HepG2 (cell line): ENCODE measurements around the gene BCAR3. TPM values are rescaled to one million over a fixed set of nuclear protein-coding genes. Genes with fewer than 3 reads are reported as not detected.

Experiments used
- ATAC-seq: fragments of 200-7000 bp; cut with Tn5 transposase; 3 replicates; pipeline ENCODE4 v1.9.1; 2020; ENCODE audit warnings: mild to moderate bottlenecking, moderate library complexity
- BruUV-seq: library from RNA; stranded (reverse); fragments of 400-500 nt; replicated peaks from 2 replicates; lab custom pipeline; 2021; lab: Mats Ljungman, UMichigan
- CTCF ChIA-PET: fragments of 300-600 bp; formaldehyde crosslinking; extraction: SDS; loops from one replicate; lab custom pipeline; 2021; ENCODE audit warnings: low total read pairs, inconsistent platforms, low intra/inter-chr PET ratio; lab: Yijun Ruan, JAX
- POLR2A ChIA-PET: fragments of 350-600 bp; sonication (Branson Sonifier 250); formaldehyde crosslinking; loops from one replicate; lab custom pipeline; 2020; ENCODE audit warnings: antibody characterized with exemption, inconsistent platforms; lab: Yijun Ruan, JAX
- DNase-seq: peaks from one replicate; pipeline ENCODE4 v3.0.0-alpha.2; 2015; ENCODE audit warnings: low spot score
- FAIRE-seq: peaks from 3 replicates; lab custom pipeline; 2011; peaks lifted over from hg19 to GRCh38; lab: Jason Lieb, UNC
- H2AFZ ChIP-seq: one replicate; pipeline ENCODE4 v1.6.1; 2011; ENCODE audit warnings: low read length, inconsistent platforms
- H3K27ac ChIP-seq: fragments of 300-600 bp; 3 replicates; pipeline ENCODE4 v1.8.0; 2011; ENCODE audit warnings: mixed run types, mild to moderate bottlenecking, mixed read lengths, low read length, inconsistent platforms; ENCODE audit not compliant: insufficient read depth; ENCODE audit errors: extremely low read length
- H3K27me3 ChIP-seq, 2 experiments: fragments of 200-600 bp in 1 of 2; 2 replicates in 1 of 2; 3 replicates in 1 of 2; pipeline versions ENCODE4 v1.6.0 to v1.8.0; 2011; ENCODE audit warnings: low read length in 2 of 2, mild to moderate bottlenecking in 2 of 2, moderate library complexity in 2 of 2, inconsistent platforms in 1 of 2; ENCODE audit not compliant: insufficient read depth in 2 of 2, control insufficient read depth in 1 of 2
- H3K36me3 ChIP-seq, 2 experiments: fragments of 200-600 bp in 1 of 2; replicated peaks in 1 of 2; 2 replicates in 1 of 2; 3 replicates in 1 of 2; pipeline versions ENCODE4 v1.5.1 to v1.8.0; 2011; ENCODE audit warnings: low read length in 2 of 2, inconsistent platforms in 1 of 2; ENCODE audit not compliant: insufficient read depth in 2 of 2, control insufficient read depth in 1 of 2
- H3K4me1 ChIP-seq: 2 replicates; pipeline ENCODE4 v1.5.1; 2012; ENCODE audit warnings: low read length, inconsistent platforms; ENCODE audit not compliant: insufficient read depth
- H3K4me2 ChIP-seq: 2 replicates; pipeline ENCODE4 v1.6.0; 2011; ENCODE audit warnings: low read depth, low read length, inconsistent platforms
- H3K4me3 ChIP-seq, 3 experiments: fragments of 200-600 bp in 1 of 3; sonication (generic), shearing (Covaris generic) in 1 of 3; replicated peaks in 1 of 3; 2 replicates each; pipeline ENCODE4 v1.5.1; 2011 to 2016; ENCODE audit warnings: low read length in 3 of 3, inconsistent platforms in 2 of 3, low read depth in 2 of 3, mild to moderate bottlenecking in 2 of 3, control low read depth in 1 of 3, mixed read lengths in 1 of 3; ENCODE audit not compliant: insufficient read depth in 1 of 3
- H3K79me2 ChIP-seq: one replicate; pipeline ENCODE4 v1.6.1; 2011; ENCODE audit warnings: low read length, inconsistent platforms; ENCODE audit not compliant: insufficient read depth
- H3K9ac ChIP-seq: 2 replicates; pipeline ENCODE4 v1.6.0; 2011; ENCODE audit warnings: mild to moderate bottlenecking, low read depth, low read length, inconsistent platforms; ENCODE audit not compliant: insufficient read depth
- H3K9me3 ChIP-seq: 2 replicates; pipeline ENCODE4 v1.5.1; 2012; ENCODE audit warnings: mild to moderate bottlenecking, low read length
- H4K20me1 ChIP-seq: 2 replicates; pipeline ENCODE4 v1.6.0; 2011; ENCODE audit warnings: inconsistent platforms, mild to moderate bottlenecking, low read length, moderate library complexity; ENCODE audit not compliant: insufficient read depth
- CBFB ChIP-seq: sonication (generic); formaldehyde crosslinking; IDR thresholded peaks from 2 replicates; pipeline ENCODE4 v1.4.0; 2020; ENCODE audit warnings: missing genetic modification reagents
- PAF1 ChIP-seq: IDR thresholded peaks from 2 replicates; pipeline ENCODE4 v1.6.1; 2016; ENCODE audit warnings: missing genetic modification reagents, missing compliant biosample characterization
- SNAPC4 ChIP-seq: sonication (generic); formaldehyde crosslinking; IDR thresholded peaks from 2 replicates; pipeline ENCODE4 v1.4.0; 2020; ENCODE audit warnings: mild to moderate bottlenecking, missing genetic modification reagents
- ZNF224 ChIP-seq: sonication (generic); formaldehyde crosslinking; IDR thresholded peaks from 2 replicates; pipeline ENCODE4 v1.5.0; 2020; ENCODE audit warnings: mild to moderate bottlenecking, missing genetic modification reagents
- ZNF646 ChIP-seq: sonication (generic); formaldehyde crosslinking; IDR thresholded peaks from 2 replicates; pipeline ENCODE4 v1.9.0; 2021; ENCODE audit warnings: mild to moderate bottlenecking, missing genetic modification reagents
- WGBS: methylation state at CpG from one replicate; pipeline ENCODE4 v1.1.6; 2017; ENCODE audit warnings: low lambda C conversion rate; 5-methylcytosine and 5-hydroxymethylcytosine counted together
- in situ Hi-C: cut with HindIII; loops from 2 replicates; pipeline ENCODE4 v1.10.0; 2017; ENCODE audit warnings: low pct_unique_long_range_greater_than_20kb; ENCODE audit not compliant: extremely low pct_ligation_motif_present
- intact Hi-C: fragments of 100-400 bp; cut with micrococcal nuclease; formaldehyde crosslinking; loops from one replicate; pipeline ENCODE4 v1.10.0; 2022; ENCODE audit not compliant: unreplicated experiment
- polyA plus RNA-seq, 8 experiments: library from polyadenylated mRNA; depleted of rRNA in 3 of 8; stranded (reverse) in 7 of 8; unstranded in 1 of 8; fragments of >200 nt; fragmentation: Illumina TruSeq in 4 of 8; extraction: Trizol in 4 of 8; gene quantifications; 2 replicates each; pipeline versions ENCODE4 v1.2.1 to v1.2.3, GENCODE V29; 2011 to 2016; ENCODE audit warnings: low read depth in 4 of 8, missing spikeins in 1 of 8, mixed read lengths in 1 of 8; ENCODE audit not compliant: insufficient read depth in 1 of 8
- total RNA-seq, 5 experiments: library from RNA; depleted of rRNA; stranded (reverse); fragments of >200 nt; fragmentation: Illumina TruSeq; extraction: Trizol; gene quantifications; 2 replicates each; pipeline ENCODE4 v1.2.3, GENCODE V29; 2016; ENCODE audit warnings: low read depth in 1 of 5

BCAR3 gene
- total and polyA plus RNA-seq, 2 of the 13 experiments (the other 11 are each of a cell fraction or from before 2014, with no cell fraction given): 3.6 to 4.8 TPM

- TF ChIP-seq SNAPC4 (CRISPR knock-in tag) (no peak), ZNF224 (no peak), CBFB (no peak)
Observed at GRCh38 chr1:93605026-93605568, 76.5 kb downstream of the BCAR3 start (continued).

- FAIRE-seq: no peak
- no peak overlapping the region for H3K4me3 ChIP-seq
- H3K79me2 ChIP-seq: peaks cover 5% of the 10 kb centered on the region
- H3K9ac ChIP-seq: no peak overlapping the region
- H2AFZ ChIP-seq: no peak overlapping the region
- in situ Hi-C loops: no loop called here
- no peak for ATAC-seq
- ChIA-PET CTCF (no interaction called here), POLR2A (interaction anchor here (1.2 to 1.5 kb wide), 2 partner anchors 12 to 13 kb away, joined by 3 to 7 read pairs; no protein-coding TSS in a partner anchor)
- TF ChIP-seq ZNF646 (no peak), PAF1 (CRISPR knock-in tag) (0 out of 2 replicates have a peak, but pooled peaks have one; percentile 32)
- 75% methylated on average over 1 of the region's 1 CpG for WGBS
- no peaks in the 10 kb centered on the region for H3K9me3 ChIP-seq
- H4K20me1 ChIP-seq: 0 out of 2 replicates have a peak, but pooled peaks cover 3% of the 10 kb centered on the region
- intact Hi-C loops: no loop called here
- no peak overlapping the region for H3K4me2 ChIP-seq
- no peaks in the 10 kb centered on the region for H3K27me3 ChIP-seq
- no peak overlapping the region for H3K27ac ChIP-seq
- peaks cover 12 to 32% of the 10 kb centered on the region in 2 experiments for H3K36me3 ChIP-seq
- DNase-seq: peak; percentile 35
- no TSS peak for BruUV-seq
- H3K4me1 ChIP-seq: peaks cover 63% of the 10 kb centered on the region
Observed at GRCh38 chr1:93604411-93604810, 77.2 kb downstream of the BCAR3 start.
